IPS DF 6.9 (cell line): ENCODE results near the gene PELI1.

Experiments
- DNase-seq: peaks from one replicate; pipeline ENCODE4 v3.0.0-alpha.2; 2013; ENCODE audit warnings: low read depth, low spot score
- H3K27ac ChIP-seq: one replicate; pipeline ENCODE4 v1.5.1; 2013; ENCODE audit warnings: low read length, control low read depth
- H3K27me3 ChIP-seq: 2 replicates; pipeline ENCODE4 v1.6.1; 2013; ENCODE audit warnings: mild to moderate bottlenecking, low read length; ENCODE audit not compliant: control insufficient read depth, insufficient read depth
- H3K36me3 ChIP-seq: 2 replicates; pipeline ENCODE4 v1.6.1; 2013; ENCODE audit warnings: low read length; ENCODE audit not compliant: control insufficient read depth, insufficient read depth
- H3K4me1 ChIP-seq: 2 replicates; pipeline ENCODE4 v1.6.1; 2013; ENCODE audit warnings: low read length; ENCODE audit not compliant: control insufficient read depth, insufficient read depth
- H3K4me3 ChIP-seq: 2 replicates; pipeline ENCODE4 v1.5.1; 2013; ENCODE audit warnings: mild to moderate bottlenecking, low read length
- H3K9me3 ChIP-seq: 2 replicates; pipeline ENCODE4 v1.6.1; 2013; ENCODE audit warnings: low read length, inconsistent platforms; ENCODE audit not compliant: control insufficient read depth, insufficient read depth
- WGBS: extraction: QIAGEN DNeasy Blood & Tissue Kit; methylation state at CpG from one replicate; pipeline ENCODE4 v1.1.7; 2013; ENCODE audit warnings: mixed read lengths, missing lambda C conversion rate; ENCODE audit not compliant: insufficient read length, insufficient coverage; 5-methylcytosine and 5-hydroxymethylcytosine counted together

PELI1 gene, protein sequence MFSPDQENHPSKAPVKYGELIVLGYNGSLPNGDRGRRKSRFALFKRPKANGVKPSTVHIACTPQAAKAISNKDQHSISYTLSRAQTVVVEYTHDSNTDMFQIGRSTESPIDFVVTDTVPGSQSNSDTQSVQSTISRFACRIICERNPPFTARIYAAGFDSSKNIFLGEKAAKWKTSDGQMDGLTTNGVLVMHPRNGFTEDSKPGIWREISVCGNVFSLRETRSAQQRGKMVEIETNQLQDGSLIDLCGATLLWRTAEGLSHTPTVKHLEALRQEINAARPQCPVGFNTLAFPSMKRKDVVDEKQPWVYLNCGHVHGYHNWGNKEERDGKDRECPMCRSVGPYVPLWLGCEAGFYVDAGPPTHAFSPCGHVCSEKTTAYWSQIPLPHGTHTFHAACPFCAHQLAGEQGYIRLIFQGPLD

GRCh38 chr2:64144057-64145013 is at the start of gene PELI1:
PELI1 (minus strand) TSS chr2:64144420; CDS start chr2:64108310, 36,110 bp downstream.
- H3K36me3 ChIP-seq: no peaks in the 10 kb centered on the region
- 100% methylated on average over 2 of the region's 68 CpGs for WGBS
- no peak within 1 kb of the TSS for H3K27ac ChIP-seq
- no peaks in the 10 kb centered on the region for H3K9me3 ChIP-seq
- H3K27me3 ChIP-seq: no peaks in the 10 kb centered on the region; the same call in 1 of the 2 replicates
- DNase-seq: peak; percentile 98
- H3K4me1 ChIP-seq: no peaks in the 10 kb centered on the region; the same call in 1 of the 2 replicates
- H3K4me3 ChIP-seq: peak within 1 kb of the TSS; percentile 97

- Histone ChIP-seq H3K4me3 (no peak overlapping the region), H3K36me3 (no peaks in the 10 kb centered on the region), H3K27ac (no peak overlapping the region), H3K4me1 (no peaks in the 10 kb centered on the region), H3K27me3 (no peaks in the 10 kb centered on the region), H3K9me3 (no peaks in the 10 kb centered on the region)
- DNase-seq: no peak
- WGBS: no CpG with 5 or more reads among the region's 4 CpGs
These were observed 49.3 kb upstream of the PELI1 start for GRCh38 chr2:64193491-64193890.

- Histone ChIP-seq H3K4me3 (no peak overlapping the region), H3K4me1 (no peaks in the 10 kb centered on the region), H3K36me3 (no peaks in the 10 kb centered on the region), H3K9me3 (no peaks in the 10 kb centered on the region), H3K27ac (no peak overlapping the region), H3K27me3 (no peaks in the 10 kb centered on the region)
- no CpG with 5 or more reads among the region's 6 CpGs for WGBS
- no peak for DNase-seq
These were observed 48.5 kb upstream of the PELI1 start for GRCh38 chr2:64192664-64193105.

GRCh38 chr2:64192125-64192479 is 47.9 kb upstream of the PELI1 start:
- H3K9me3 ChIP-seq: no peaks in the 10 kb centered on the region
- DNase-seq: no peak
- no peaks in the 10 kb centered on the region for H3K27me3 ChIP-seq
- H3K4me1 ChIP-seq: no peaks in the 10 kb centered on the region
- H3K36me3 ChIP-seq: no peaks in the 10 kb centered on the region
- H3K27ac ChIP-seq: no peak overlapping the region
- WGBS: no CpG with 5 or more reads among the region's 6 CpGs
- no peak overlapping the region for H3K4me3 ChIP-seq

GRCh38 chr2:64189586-64189985 is 45.4 kb upstream of the PELI1 start:
- Histone ChIP-seq H3K4me1 (0 out of 2 replicates have a peak, but pooled peaks cover 3% of the 10 kb centered on the region), H3K4me3 (no peak overlapping the region), H3K9me3 (no peaks in the 10 kb centered on the region), H3K27me3 (no peaks in the 10 kb centered on the region), H3K36me3 (no peaks in the 10 kb centered on the region), H3K27ac (no peak overlapping the region)
- DNase-seq: no peak

DNA sequence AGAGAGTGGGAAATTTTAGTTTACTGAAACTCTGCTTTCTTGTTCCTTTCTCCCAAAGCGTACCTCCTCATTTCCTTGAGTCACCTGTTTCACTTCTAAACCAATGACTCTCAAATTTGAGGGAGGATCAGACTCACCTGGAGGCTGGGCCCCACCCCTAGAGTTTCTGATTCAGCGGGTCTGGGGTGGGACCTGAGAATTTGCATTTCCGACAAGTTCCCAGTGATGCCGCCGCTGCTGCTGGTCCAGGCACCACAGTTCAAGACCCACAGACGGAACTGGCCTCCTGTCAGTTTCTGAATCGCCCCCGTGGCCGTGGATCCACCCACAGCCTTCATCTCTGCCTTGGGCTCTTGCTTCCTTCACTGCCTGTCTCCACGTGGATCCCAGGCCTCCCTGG is 44.9 kb upstream of the PELI1 start:
- no peaks in the 10 kb centered on the region for H3K27me3 ChIP-seq
- H3K4me1 ChIP-seq: 0 out of 2 replicates have a peak, but pooled peaks cover 3% of the 10 kb centered on the region
- no peaks in the 10 kb centered on the region for H3K9me3 ChIP-seq
- no CpG with 5 or more reads among the region's 10 CpGs for WGBS
- H3K36me3 ChIP-seq: no peaks in the 10 kb centered on the region
- H3K4me3 ChIP-seq: no peak overlapping the region
- DNase-seq: no peak
- H3K27ac ChIP-seq: no peak overlapping the region

GRCh38 chr2:64186699-64187605 is 42.7 kb upstream of the PELI1 start:
- Histone ChIP-seq H3K27me3 (no peaks in the 10 kb centered on the region), H3K36me3 (no peaks in the 10 kb centered on the region), H3K27ac (no peak overlapping the region), H3K9me3 (no peaks in the 10 kb centered on the region), H3K4me1 (0 out of 2 replicates have a peak, but pooled peaks cover 3% of the 10 kb centered on the region), H3K4me3 (no peak overlapping the region)
- no peak for DNase-seq
- WGBS: no CpG with 5 or more reads among the region's 2 CpGs

DNA sequence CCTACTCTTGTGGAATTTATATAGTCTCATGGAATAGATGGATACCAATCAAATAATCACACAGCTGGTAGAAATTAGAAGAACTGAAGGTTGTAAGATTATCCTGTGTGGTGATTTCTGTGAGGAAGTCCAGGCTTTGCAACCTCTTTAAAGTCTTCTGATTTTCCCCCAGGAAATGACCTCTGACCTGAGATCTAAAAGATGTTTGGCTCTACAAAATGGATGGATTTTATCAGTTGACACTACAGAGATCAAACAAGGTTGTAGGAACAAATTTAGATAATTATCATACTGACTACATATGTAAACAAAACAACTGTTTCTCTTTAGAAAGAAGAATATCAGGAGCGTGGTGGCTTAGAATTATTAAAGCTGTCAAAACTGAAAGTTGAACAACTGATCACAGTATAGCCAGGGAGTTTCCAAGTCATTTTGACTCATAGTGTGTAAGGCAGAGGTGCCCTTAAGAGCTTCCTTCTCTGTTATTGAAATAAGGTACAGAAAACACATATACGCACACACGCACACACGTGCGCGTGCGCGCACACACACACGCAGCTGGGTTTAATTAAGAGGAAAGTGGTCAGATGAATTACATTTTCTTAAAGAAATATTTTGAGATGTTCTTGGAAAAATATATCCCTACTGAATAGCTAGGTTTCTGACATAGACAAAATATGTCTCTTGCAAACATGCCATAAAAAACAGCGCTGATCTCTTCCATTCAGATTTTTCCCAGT is 35.5 kb upstream of the PELI1 start:
- WGBS: no CpG with 5 or more reads among the region's 10 CpGs
- H3K4me1 ChIP-seq: no peaks in the 10 kb centered on the region
- H3K27ac ChIP-seq: no peak overlapping the region
- no peaks in the 10 kb centered on the region for H3K36me3 ChIP-seq
- DNase-seq: no peak
- H3K4me3 ChIP-seq: no peak overlapping the region
- no peaks in the 10 kb centered on the region for H3K9me3 ChIP-seq
- no peaks in the 10 kb centered on the region for H3K27me3 ChIP-seq

- H3K9me3 ChIP-seq: no peaks in the 10 kb centered on the region
- H3K36me3 ChIP-seq: no peaks in the 10 kb centered on the region
- H3K27ac ChIP-seq: no peak overlapping the region
- no peaks in the 10 kb centered on the region for H3K4me1 ChIP-seq
- no peak overlapping the region for H3K4me3 ChIP-seq
- no peaks in the 10 kb centered on the region for H3K27me3 ChIP-seq
- no peak for DNase-seq
- no CpG with 5 or more reads among the region's 1 CpG for WGBS
These were observed 33.1 kb upstream of the PELI1 start for GRCh38 chr2:64177315-64177714.
